HG02588 (cell line): ENCODE results near the gene MAPK8IP1.

Source experiments
- ATAC-seq: cut with Tn5 transposase; IDR thresholded peaks from one replicate; pipeline ENCODE4 v1.9.1; 2021; ENCODE audit warnings: mild to moderate bottlenecking, moderate library complexity; ENCODE audit not compliant: unreplicated experiment

The MAPK8IP1 gene

GRCh38 chr11:45906965-45907611 lies 21.6 kb downstream of the MAPK8IP1 start, which contains the start of gene FREY1:
FREY1 (minus strand) TSS chr11:45907271; CDS start chr11:45907245, 26 bp downstream.
- no peak for ATAC-seq

- no peak for ATAC-seq
Observed at GRCh38 chr11:45907911-45908370, 22.5 kb downstream of the MAPK8IP1 start.

- ATAC-seq = no peak
Observed at GRCh38 chr11:45909594-45910475, 24.4 kb downstream of the MAPK8IP1 start.

- ATAC-seq = no peak
Observed at GRCh38 chr11:45910623-45911022, 25.2 kb downstream of the MAPK8IP1 start.

GRCh38 chr11:45913514-45913913 lies 28.1 kb downstream of the MAPK8IP1 start:
- ATAC-seq = no peak

- no peak for ATAC-seq
Observed at GRCh38 chr11:45913942-45914635, 28.6 kb downstream of the MAPK8IP1 start.

GRCh38 chr11:45915446-45915845 lies 30.0 kb downstream of the MAPK8IP1 start:
- ATAC-seq = no peak

GRCh38 chr11:45917286-45917622 lies 31.8 kb downstream of the MAPK8IP1 start:
- no peak for ATAC-seq

- ATAC-seq = peak; percentile 85
Observed at GRCh38 chr11:45917623-45918330, 32.3 kb downstream of the MAPK8IP1 start, which contains the start of gene PEX16. PEX16 (minus strand) TSS chr11:45917877; CDS start chr11:45917811, 66 bp downstream.

- ATAC-seq = peak; percentile 36
Observed at GRCh38 chr11:45918331-45918941, 33.0 kb downstream of the MAPK8IP1 start.

GRCh38 chr11:45918962-45919675 lies 33.7 kb downstream of the MAPK8IP1 start:
- ATAC-seq = no peak

- ATAC-seq = no peak
Observed at GRCh38 chr11:45919806-45920530, 34.5 kb downstream of the MAPK8IP1 start.

- ATAC-seq = no peak
Observed at GRCh38 chr11:45920531-45921477, 35.4 kb downstream of the MAPK8IP1 start.

GRCh38 chr11:45921561-45922424 lies 36.3 kb downstream of the MAPK8IP1 start:
- ATAC-seq = no peak

GRCh38 chr11:45922425-45923082 lies 37.1 kb downstream of the MAPK8IP1 start, which contains the start of gene LARGE2:
LARGE2 (plus strand) TSS chr11:45922656; CDS start chr11:45922883, 227 bp downstream.
- no peak for ATAC-seq
